Measurements from ENCODE around the gene CIDEA. TPM values are rescaled to one million over a fixed set of nuclear protein-coding genes. Genes with fewer than 3 reads are reported as not detected.
"Not testable (repeated sequence)": the region's sequence is repeated elsewhere in the genome, so short reads cannot be mapped to it uniquely, and the experiment has no call there.

CIDEA gene
- polyA plus RNA-seq, 3 donors, result not detected

DNA sequence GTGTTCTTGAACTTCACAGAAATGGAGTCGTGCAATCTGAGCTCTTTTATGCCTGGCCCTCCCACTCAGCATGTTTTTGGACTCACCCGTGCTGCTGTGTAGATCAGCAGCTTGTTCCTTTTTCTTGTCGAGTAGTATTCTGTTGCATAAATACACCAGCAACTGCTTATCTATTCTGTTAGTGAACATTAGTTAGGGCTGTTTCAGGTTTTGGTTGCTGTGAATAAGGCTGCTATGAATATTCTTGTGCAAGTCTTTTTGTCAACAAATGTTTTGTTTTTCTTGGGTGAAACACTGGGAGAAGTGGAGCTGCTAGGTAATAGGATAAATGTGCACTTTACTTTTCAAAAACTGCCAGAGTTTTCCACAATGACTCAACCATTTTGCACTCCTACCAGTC is 15.3 kb upstream of the CIDEA start:
- no peak for DNase-seq (ENCODE audit: low read depth in 3 of 3, low spot score in 2 of 3)

- DNase-seq (ENCODE audit: low read depth in 3 of 3, low spot score in 2 of 3), result no peak
Measured at GRCh38 chr18:12239431-12239830, 14.7 kb upstream of the CIDEA start.

- no peak for DNase-seq (ENCODE audit: low read depth in 3 of 3, low spot score in 2 of 3)
Measured at GRCh38 chr18:12242658-12243260, 11.4 kb upstream of the CIDEA start.

DNA sequence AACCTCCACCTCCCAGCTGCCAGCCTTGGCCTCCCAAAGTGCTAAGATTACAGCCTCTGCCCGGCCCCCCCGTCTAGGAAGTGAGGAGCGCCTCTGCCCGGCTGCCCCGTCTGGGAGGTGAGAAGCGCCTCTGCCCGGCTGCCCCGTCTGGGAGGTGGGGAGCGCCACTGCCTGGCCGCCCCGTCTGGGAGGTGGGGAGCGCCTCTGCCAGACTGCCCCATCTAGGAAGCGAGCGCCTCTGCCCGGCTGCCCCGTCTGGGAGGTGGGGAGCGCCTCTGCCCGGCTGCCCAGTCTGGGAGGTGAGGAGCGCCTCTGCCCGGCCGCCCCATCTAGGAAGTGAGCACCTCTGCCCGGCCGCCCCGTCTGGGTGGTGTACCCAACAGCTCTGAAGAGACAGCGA is 10.9 kb upstream of the CIDEA start:
- not testable (repeated sequence) for DNase-seq (ENCODE audit: low read depth in 3 of 3, low spot score in 2 of 3)

- DNase-seq (ENCODE audit: low read depth in 3 of 3, low spot score in 2 of 3), result no peak
Measured at GRCh38 chr18:12245793-12246135, 8.4 kb upstream of the CIDEA start.

DNA sequence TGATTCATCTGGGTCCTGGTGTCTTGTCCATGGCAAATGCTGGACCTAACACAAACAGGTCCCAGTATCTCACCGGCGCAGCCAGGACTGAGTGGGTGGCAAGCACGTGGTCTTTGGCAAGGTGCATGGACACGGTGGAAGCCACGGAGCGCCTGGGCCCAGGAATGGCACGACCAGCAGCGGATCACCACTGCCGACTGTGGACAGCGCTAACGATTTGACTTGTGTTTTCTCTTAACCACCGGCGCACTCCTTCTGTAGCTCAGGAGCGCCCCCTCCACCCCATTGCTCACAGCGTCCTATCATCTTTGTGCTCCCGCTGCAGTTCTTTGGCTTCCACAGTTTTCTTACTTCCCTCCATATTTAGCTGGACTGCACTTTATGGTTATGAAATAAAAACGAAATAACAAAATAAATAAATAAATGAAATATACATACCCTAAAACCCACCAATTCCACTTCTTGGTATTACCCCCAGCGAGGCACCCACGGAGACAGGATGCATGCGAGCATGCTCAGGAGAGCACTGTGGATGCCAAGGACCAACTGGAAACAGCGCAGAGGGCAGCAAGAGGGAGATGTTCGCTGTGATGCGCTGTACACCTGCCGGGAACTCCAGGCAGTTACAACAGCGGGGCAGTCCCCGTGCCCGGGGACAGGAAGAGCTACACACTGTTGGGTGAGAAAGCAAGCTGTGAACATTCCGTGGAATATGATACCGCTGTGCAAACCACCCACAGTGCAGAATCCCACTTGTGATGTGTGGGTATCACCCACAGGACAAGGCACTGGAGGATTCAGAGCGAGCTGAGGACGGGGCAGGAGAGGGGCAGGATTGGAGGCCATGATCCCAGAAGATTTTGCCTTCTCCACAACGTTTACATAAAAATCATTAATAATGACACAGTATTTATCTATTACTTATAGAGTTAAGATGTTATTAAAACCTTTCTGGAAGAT is 7.0 kb upstream of the CIDEA start:
- no peak for DNase-seq (ENCODE audit: low read depth in 3 of 3, low spot score in 2 of 3)

- no peak for DNase-seq (ENCODE audit: low read depth in 3 of 3, low spot score in 2 of 3)
Measured at GRCh38 chr18:12247946-12248345, 6.2 kb upstream of the CIDEA start.

GRCh38 chr18:12248926-12249720 is 5.0 kb upstream of the CIDEA start:
- no peak for DNase-seq (ENCODE audit: low read depth in 3 of 3, low spot score in 2 of 3)

DNA sequence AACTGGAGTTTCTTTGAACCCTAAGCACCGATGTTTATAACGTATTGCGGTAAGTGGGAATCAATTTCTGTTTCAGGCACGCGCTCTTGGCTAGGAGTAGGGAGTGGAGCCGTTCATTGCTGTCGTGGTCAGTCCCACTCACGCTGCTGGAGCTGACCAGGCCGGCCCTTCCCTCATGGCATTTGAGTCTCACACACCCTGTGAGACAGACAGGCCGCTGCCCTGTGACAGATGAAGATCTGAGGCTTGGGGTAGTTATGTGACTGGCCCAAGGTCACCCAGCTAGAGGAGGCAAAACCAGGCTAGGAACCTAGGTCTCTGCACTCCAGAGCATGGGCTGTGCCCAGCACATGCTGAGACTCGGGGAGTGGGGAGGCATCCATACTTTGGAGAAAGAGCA is 2.9 kb upstream of the CIDEA start:
- DNase-seq (ENCODE audit: low read depth in 3 of 3, low spot score in 2 of 3), result no peak

- DNase-seq (ENCODE audit: low read depth in 3 of 3, low spot score in 2 of 3), result no peak
Measured at GRCh38 chr18:12252061-12252460, 2.1 kb upstream of the CIDEA start.

DNA sequence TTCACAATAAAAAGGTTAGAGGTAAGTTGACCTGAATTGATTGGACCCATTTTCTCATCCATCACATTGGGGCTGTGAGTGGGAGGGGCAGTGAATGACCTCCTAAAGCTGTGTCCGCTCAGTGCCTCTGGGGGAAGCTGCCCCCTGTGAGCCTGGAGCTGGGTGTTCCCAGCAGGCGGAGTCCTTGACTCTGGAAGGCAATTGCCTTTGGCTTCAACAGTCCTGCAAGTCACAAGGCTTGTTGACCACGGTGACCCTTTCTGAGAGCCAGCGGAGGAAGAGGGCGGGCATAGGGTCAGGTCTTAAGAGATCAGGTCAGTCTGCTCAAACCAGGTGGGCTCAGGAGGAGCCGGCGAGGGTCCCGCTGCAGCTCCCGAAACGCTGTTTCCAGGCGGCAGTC is 1.1 kb upstream of the CIDEA start:
- no peak for DNase-seq (ENCODE audit: low read depth in 3 of 3, low spot score in 2 of 3)

DNA sequence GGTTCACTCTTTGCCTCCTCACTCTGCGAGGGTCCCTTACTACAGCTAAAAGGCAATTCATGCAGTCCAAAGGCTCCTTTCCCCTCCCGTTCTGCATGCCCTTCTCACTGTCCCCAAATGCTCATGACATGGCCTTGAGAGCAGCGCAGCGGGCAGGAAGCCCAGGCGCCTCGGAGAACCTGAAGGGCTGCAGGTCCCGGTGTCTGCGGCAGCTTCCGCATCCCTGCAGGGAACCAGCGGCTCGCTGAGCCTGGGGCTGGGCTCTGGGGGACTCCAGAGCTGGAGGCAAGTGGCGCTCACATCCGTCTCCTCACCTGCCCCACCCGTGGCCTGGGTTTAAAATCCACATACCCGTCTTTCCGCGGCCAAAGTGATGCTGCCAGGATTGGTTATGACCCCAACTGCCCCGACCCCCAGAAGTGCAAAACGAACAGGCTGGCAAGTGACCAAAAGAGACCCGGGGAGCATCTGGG is 462 bp upstream of the CIDEA start:
- no peak for DNase-seq (ENCODE audit: low read depth in 3 of 3, low spot score in 2 of 3)

GRCh38 chr18:12254820-12255511 is 805 bp downstream of the CIDEA start:
- DNase-seq (ENCODE audit: low read depth in 3 of 3, low spot score in 2 of 3), result no peak

DNA sequence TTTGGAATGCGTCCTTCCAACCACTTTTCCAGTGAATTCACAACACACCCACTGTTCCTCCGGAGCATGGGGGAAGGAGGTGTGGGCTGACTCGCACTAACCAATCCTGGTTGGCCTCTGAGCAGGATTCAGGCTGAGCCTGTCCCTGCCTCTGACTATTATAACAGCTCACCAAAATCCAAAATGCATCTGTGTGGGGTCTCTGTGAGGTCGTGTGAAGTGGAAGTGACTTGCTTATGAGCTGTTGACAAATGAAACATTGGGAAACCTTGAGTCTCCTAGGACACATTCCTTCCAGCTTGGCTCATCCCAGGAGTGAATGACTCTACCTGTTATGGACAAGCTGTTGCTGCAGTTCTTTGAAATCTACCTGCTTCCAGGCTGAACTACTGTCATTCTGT is 1.5 kb downstream of the CIDEA start:
- no peak for DNase-seq (ENCODE audit: low read depth in 3 of 3, low spot score in 2 of 3)

GRCh38 chr18:12256951-12257350 is 2.8 kb downstream of the CIDEA start:
- no peak for DNase-seq (ENCODE audit: low read depth in 3 of 3, low spot score in 2 of 3)

- no peak for DNase-seq (ENCODE audit: low read depth in 3 of 3, low spot score in 2 of 3)
Measured at GRCh38 chr18:12257996-12258718, 4.0 kb downstream of the CIDEA start.

- no peak for DNase-seq (ENCODE audit: low read depth in 3 of 3, low spot score in 2 of 3)
Measured at GRCh38 chr18:12258719-12259705, 4.9 kb downstream of the CIDEA start.

DNA sequence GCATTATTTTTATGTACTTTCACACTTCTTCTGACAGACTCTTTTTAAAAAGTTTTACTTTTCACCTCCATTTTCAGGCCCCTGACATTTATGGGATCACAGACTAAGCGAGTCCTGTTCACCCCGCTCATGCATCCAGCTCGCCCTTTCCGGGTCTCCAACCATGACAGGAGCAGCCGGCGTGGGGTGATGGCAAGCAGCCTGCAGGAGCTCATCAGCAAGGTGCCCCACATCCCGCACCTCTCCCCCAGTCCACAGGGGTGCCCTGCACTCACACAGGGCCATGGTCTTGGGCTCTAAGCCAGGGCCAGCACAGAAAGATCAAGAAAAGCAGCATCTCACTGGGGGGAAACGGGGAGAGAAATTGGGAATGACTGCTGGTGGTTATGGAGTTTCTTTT is 8.6 kb downstream of the CIDEA start:
- no peak for DNase-seq (ENCODE audit: low read depth in 3 of 3, low spot score in 2 of 3)

- DNase-seq (ENCODE audit: low read depth in 3 of 3, low spot score in 2 of 3), result no peak
Measured at GRCh38 chr18:12264864-12265263, 10.7 kb downstream of the CIDEA start.
